ENCODE measurements around the gene TCFL5.

DNA sequence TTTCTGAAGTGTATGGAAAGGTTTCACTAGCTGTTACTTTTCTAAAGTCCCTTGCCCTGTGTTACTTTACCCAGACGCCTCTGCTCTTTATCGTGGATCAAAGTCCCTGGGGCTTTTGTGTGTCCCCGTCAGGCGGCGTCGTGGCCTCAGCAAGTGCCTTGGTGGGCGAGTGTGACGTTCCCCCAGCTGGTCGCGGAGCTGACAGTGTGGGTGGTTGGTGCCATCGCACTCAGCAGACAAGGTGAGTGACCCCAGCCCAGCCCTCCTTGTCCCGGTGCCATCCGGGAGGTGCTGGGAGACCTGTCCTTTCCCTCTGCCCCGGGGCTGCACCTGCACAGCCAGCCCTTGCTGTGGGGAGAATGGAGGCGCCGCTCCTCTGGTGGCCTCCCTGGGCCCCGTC, 27.3 kb upstream of the TCFL5 start:
- TF ChIP-seq, protein P1, sequence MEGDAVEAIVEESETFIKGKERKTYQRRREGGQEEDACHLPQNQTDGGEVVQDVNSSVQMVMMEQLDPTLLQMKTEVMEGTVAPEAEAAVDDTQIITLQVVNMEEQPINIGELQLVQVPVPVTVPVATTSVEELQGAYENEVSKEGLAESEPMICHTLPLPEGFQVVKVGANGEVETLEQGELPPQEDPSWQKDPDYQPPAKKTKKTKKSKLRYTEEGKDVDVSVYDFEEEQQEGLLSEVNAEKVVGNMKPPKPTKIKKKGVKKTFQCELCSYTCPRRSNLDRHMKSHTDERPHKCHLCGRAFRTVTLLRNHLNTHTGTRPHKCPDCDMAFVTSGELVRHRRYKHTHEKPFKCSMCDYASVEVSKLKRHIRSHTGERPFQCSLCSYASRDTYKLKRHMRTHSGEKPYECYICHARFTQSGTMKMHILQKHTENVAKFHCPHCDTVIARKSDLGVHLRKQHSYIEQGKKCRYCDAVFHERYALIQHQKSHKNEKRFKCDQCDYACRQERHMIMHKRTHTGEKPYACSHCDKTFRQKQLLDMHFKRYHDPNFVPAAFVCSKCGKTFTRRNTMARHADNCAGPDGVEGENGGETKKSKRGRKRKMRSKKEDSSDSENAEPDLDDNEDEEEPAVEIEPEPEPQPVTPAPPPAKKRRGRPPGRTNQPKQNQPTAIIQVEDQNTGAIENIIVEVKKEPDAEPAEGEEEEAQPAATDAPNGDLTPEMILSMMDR (IDR thresholded peaks at IDR 0.05; ENCODE audit: low read depth, low read length), result no peak
- no peak for TF ChIP-seq EZH2phosphoT487 (IDR thresholded peaks at IDR 0.05; ENCODE audit: low read depth)

All from OCI-LY3 (cell line).